HepG2 (cell line): ENCODE results near the gene SNRNP200. TPM values are rescaled to one million over a fixed set of nuclear protein-coding genes. Genes with fewer than 3 reads are reported as not detected.
A peak's percentile ranks its signal among the peaks of the same experiment; 100 is the strongest.

Experiments
- ARNT2 ChIP-seq: sonication (generic); formaldehyde crosslinking; IDR thresholded peaks from 2 replicates; pipeline ENCODE4 v1.8.0; 2022; ENCODE audit warnings: mild to moderate bottlenecking, low read depth, missing genetic modification reagents, moderate library complexity
- ASH2L ChIP-seq: fragments of 300-600, 200-600 bp; sonication (generic); IDR thresholded peaks from 2 replicates; pipeline ENCODE4 v1.7.0; 2017; ENCODE audit warnings: low read depth, mild to moderate bottlenecking, moderate library complexity, mixed read lengths, low read length; ENCODE audit not compliant: insufficient read length
- ELF1 ChIP-seq: sonication (generic); formaldehyde crosslinking; IDR thresholded peaks from 2 replicates; pipeline ENCODE4 v1.4.0; 2020; ENCODE audit warnings: missing genetic modification reagents
- HNRNPL ChIP-seq: fragments of 200-400 bp; formaldehyde crosslinking; IDR thresholded peaks from 2 replicates; pipeline ENCODE4 v1.6.1; 2017; ENCODE audit warnings: mild to moderate bottlenecking, low read depth, low read length
- KDM3A ChIP-seq: IDR thresholded peaks from 2 replicates; pipeline ENCODE4 v1.6.1; 2018; ENCODE audit warnings: low read depth, missing compliant biosample characterization
- NR1H2 ChIP-seq: sonication (generic); formaldehyde crosslinking; IDR thresholded peaks from 2 replicates; pipeline ENCODE4 v1.8.1; 2022; ENCODE audit warnings: low read depth, missing genetic modification reagents, borderline replicate concordance
- NR2F2 ChIP-seq: IDR thresholded peaks from 2 replicates; pipeline ENCODE4 v1.6.1; 2012; ENCODE audit warnings: low read depth, inconsistent platforms, borderline replicate concordance
- RNF2 ChIP-seq: fragments of 450-650 bp; conservative IDR thresholded peaks from 2 replicates; pipeline ENCODE4 v1.6.1; 2016; ENCODE audit warnings: low read depth
- TCF12 ChIP-seq, 2 experiments: fragments of 450-650 bp in 1 of 2; sonication (generic) in 1 of 2; formaldehyde crosslinking in 1 of 2; IDR thresholded peaks; 2 replicates each; pipeline versions ENCODE4 v1.6.1 to v1.8.0; 2017 to 2022; ENCODE audit warnings: antibody characterized with exemption in 1 of 2, mild to moderate bottlenecking in 1 of 2, missing genetic modification reagents in 1 of 2, moderate library complexity in 1 of 2
- TEAD2 ChIP-seq: sonication (generic); formaldehyde crosslinking; IDR thresholded peaks from 2 replicates; pipeline ENCODE4 v1.9.0; 2021; ENCODE audit warnings: missing genetic modification reagents
- XRCC5 ChIP-seq: fragments of 200-400 bp; formaldehyde crosslinking; optimal IDR thresholded peaks from 2 replicates; pipeline ENCODE3; 2017; ENCODE audit warnings: mild to moderate bottlenecking, low read length
- ZNF205 ChIP-seq: IDR thresholded peaks from 2 replicates; pipeline ENCODE4 v1.6.1; 2018; ENCODE audit warnings: missing biosample characterization, missing genetic modification reagents
- ZNF263 ChIP-seq: sonication (generic); formaldehyde crosslinking; IDR thresholded peaks from 2 replicates; pipeline ENCODE4 v1.4.0; 2020; ENCODE audit warnings: missing genetic modification reagents
- ZNF460 ChIP-seq: sonication (generic); formaldehyde crosslinking; IDR thresholded peaks from 2 replicates; pipeline ENCODE4 v1.5.1; 2020; ENCODE audit warnings: missing genetic modification reagents, mild to moderate bottlenecking, borderline replicate concordance
- ZNF629 ChIP-seq: sonication (generic); formaldehyde crosslinking; conservative IDR thresholded peaks from 2 replicates; pipeline ENCODE4 v1.5.0; 2020; ENCODE audit warnings: missing genetic modification reagents
- ZNF777 ChIP-seq: sonication (generic); formaldehyde crosslinking; IDR thresholded peaks from 2 replicates; pipeline ENCODE4 v1.4.0; 2020; ENCODE audit warnings: missing genetic modification reagents
- ZNF780A ChIP-seq: sonication (generic); formaldehyde crosslinking; IDR thresholded peaks from 2 replicates; pipeline ENCODE4 v1.8.0; 2022; ENCODE audit warnings: mild to moderate bottlenecking, missing genetic modification reagents, moderate library complexity
- polyA plus RNA-seq, 8 experiments: library from polyadenylated mRNA; depleted of rRNA in 3 of 8; stranded (reverse) in 7 of 8; unstranded in 1 of 8; fragments of >200 nt; fragmentation: Illumina TruSeq in 4 of 8; extraction: Trizol in 4 of 8; gene quantifications; 2 replicates each; pipeline versions ENCODE4 v1.2.1 to v1.2.3, GENCODE V29; 2011 to 2016; ENCODE audit warnings: low read depth in 4 of 8, missing spikeins in 1 of 8, mixed read lengths in 1 of 8; ENCODE audit not compliant: insufficient read depth in 1 of 8
- total RNA-seq, 5 experiments: library from RNA; depleted of rRNA; stranded (reverse); fragments of >200 nt; fragmentation: Illumina TruSeq; extraction: Trizol; gene quantifications; 2 replicates each; pipeline ENCODE4 v1.2.3, GENCODE V29; 2016; ENCODE audit warnings: low read depth in 1 of 5
- TF ChIP-seq, protein P1 (sequence below): sonication (generic); formaldehyde crosslinking; IDR thresholded peaks from 2 replicates; pipeline ENCODE4 v1.4.0; 2020; ENCODE audit warnings: low read depth, missing genetic modification reagents
- TF ChIP-seq, protein P2 (sequence below): sonication (generic); formaldehyde crosslinking; IDR thresholded peaks from 2 replicates; pipeline ENCODE4 v1.4.0; 2020; ENCODE audit warnings: missing genetic modification reagents, borderline replicate concordance
- TF ChIP-seq, protein P3 (sequence below): sonication (generic); formaldehyde crosslinking; IDR thresholded peaks from 2 replicates; pipeline ENCODE4 v1.8.1; 2023; ENCODE audit warnings: mild to moderate bottlenecking, missing genetic modification reagents, borderline replicate concordance
- TF ChIP-seq, protein P4 (sequence below): IDR thresholded peaks from 2 replicates; pipeline ENCODE4 v1.6.1; 2016; ENCODE audit warnings: low read depth

SNRNP200 gene
- total and polyA plus RNA-seq, 2 of the 13 experiments (the other 11 are each of a cell fraction or from before 2014, with no cell fraction given): 99.0 to 232 TPM

DNA sequence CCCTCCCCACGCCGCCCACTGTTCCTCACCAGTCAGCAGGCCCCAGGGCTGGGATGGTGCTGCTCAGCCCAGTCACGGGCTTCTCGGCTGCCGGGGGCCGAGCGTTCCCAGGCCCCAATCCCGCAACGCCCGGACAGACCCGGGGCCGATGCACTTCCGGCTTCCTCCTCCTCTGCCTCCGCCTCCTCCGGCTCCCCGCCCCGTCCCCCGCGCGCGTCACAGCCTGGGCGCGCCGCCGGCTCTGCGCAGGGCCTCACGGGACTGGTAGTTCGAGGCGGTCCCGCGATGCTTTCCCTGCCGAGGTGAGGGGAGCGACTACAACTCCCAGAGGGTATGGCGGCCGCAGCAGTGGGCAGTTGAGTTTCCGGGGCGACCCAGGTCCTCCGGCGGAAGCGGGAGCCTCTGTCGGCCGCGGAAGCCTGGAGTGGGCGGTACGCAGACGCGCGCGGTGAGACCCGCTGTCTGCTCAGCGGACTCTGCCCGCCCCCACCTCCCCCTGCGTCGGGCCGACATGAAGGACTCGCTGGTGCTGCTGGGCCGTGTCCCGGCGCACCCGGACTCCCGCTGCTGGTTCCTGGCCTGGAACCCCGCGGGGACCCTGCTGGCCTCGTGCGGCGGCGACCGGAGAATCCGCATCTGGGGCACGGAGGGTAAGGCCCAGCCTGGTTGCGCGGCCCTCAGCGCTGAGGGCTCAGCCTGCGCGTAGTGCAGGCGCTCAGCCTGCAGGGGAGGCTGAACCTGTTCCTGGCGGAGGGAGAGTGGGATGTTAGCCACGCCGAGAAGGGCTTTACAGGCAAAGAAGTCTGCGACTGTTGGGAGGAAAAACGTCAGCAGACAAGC lies 39.3 kb downstream of the SNRNP200 start, which contains the start of the genes CIAO1 and TMEM127 (continued):
- TF ChIP-seq ARNT2 (CRISPR knock-in tag) (peak; percentile 70; the same call in 1 of the 2 replicates), ZNF780A (no peak), XRCC5 (peak; percentile 79), ZNF263 (CRISPR knock-in tag) (peak; percentile 46; the same call in 1 of the 2 replicates), ZNF629 (no peak), KDM3A (peak; percentile 89), TEAD2 (CRISPR knock-in tag) (no peak; the same call in 1 of the 2 replicates), HNRNPL (peak; percentile 76), ASH2L (peak; percentile 82), ZNF460 (CRISPR knock-in tag) (peak; percentile 3; the same call in 1 of the 2 replicates), NR2F2 (peak; percentile 16; the same call in 1 of the 2 replicates), NR1H2 (peak; percentile 63; the same call in 1 of the 2 replicates), ELF1 (peak; percentile 94), ZNF205 (CRISPR knock-in tag) (peak; percentile 37), ZNF777 (CRISPR knock-in tag) (no peak; the same call in 1 of the 2 replicates), RNF2 (peak; percentile 91), TCF12 (IDR thresholded peaks at IDR 0.05) (no peak), TCF12 (CRISPR knock-in tag; IDR thresholded peaks at IDR 0.05) (peak; percentile 71; the same call in 1 of the 2 replicates)
- TF ChIP-seq, protein P1, sequence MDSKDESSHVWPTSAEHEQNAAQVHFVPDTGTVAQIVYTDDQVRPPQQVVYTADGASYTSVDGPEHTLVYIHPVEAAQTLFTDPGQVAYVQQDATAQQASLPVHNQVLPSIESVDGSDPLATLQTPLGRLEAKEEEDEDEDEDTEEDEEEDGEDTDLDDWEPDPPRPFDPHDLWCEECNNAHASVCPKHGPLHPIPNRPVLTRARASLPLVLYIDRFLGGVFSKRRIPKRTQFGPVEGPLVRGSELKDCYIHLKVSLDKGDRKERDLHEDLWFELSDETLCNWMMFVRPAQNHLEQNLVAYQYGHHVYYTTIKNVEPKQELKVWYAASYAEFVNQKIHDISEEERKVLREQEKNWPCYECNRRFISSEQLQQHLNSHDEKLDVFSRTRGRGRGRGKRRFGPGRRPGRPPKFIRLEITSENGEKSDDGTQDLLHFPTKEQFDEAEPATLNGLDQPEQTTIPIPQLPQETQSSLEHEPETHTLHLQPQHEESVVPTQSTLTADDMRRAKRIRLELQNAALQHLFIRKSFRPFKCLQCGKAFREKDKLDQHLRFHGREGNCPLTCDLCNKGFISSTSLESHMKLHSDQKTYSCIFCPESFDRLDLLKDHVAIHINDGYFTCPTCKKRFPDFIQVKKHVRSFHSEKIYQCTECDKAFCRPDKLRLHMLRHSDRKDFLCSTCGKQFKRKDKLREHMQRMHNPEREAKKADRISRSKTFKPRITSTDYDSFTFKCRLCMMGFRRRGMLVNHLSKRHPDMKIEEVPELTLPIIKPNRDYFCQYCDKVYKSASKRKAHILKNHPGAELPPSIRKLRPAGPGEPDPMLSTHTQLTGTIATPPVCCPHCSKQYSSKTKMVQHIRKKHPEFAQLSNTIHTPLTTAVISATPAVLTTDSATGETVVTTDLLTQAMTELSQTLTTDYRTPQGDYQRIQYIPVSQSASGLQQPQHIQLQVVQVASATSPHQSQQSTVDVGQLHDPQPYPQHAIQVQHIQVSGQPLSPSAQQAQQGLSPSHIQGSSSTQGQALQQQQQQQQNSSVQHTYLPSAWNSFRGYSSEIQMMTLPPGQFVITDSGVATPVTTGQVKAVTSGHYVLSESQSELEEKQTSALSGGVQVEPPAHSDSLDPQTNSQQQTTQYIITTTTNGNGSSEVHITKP (CRISPR knock-in tag): no peak; the same call in 1 of the 2 replicates
- TF ChIP-seq, protein P2, sequence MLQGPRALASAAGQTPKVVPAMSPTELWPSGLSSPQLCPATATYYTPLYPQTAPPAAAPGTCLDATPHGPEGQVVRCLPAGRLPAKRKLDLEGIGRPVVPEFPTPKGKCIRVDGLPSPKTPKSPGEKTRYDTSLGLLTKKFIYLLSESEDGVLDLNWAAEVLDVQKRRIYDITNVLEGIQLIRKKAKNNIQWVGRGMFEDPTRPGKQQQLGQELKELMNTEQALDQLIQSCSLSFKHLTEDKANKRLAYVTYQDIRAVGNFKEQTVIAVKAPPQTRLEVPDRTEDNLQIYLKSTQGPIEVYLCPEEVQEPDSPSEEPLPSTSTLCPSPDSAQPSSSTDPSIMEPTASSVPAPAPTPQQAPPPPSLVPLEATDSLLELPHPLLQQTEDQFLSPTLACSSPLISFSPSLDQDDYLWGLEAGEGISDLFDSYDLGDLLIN (CRISPR knock-in tag): peak; percentile 82
- TF ChIP-seq, protein P3, sequence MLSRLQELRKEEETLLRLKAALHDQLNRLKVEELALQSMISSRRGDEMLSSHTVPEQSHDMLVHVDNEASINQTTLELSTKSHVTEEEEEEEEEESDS (CRISPR knock-in tag): no peak; the same call in 1 of the 2 replicates
- TF ChIP-seq, protein P4, sequence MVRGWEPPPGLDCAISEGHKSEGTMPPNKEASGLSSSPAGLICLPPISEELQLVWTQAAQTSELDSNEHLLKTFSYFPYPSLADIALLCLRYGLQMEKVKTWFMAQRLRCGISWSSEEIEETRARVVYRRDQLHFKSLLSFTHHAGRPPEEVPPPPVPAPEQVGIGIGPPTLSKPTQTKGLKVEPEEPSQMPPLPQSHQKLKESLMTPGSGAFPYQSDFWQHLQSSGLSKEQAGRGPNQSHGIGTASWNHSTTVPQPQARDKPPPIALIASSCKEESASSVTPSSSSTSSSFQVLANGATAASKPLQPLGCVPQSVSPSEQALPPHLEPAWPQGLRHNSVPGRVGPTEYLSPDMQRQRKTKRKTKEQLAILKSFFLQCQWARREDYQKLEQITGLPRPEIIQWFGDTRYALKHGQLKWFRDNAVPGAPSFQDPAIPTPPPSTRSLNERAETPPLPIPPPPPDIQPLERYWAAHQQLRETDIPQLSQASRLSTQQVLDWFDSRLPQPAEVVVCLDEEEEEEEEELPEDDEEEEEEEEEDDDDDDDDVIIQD (CRISPR knock-in tag): peak; percentile 75
